Esophagus squamous epithelium (tissue), 5 donors: ENCODE results near the gene KHDC1L. TPM values are rescaled to one million over a fixed set of nuclear protein-coding genes. Genes with fewer than 3 reads are reported as not detected.
"Not testable (repeated sequence)": the region's sequence is repeated elsewhere in the genome, so short reads cannot be mapped to it uniquely, and the experiment has no call there.

Experiments
- DNase-seq: peaks from one replicate; lab custom pipeline; 2025; lab: John Stamatoyannopoulos, UW
- H3K27ac ChIP-seq, 4 donors: fragments of 200-600 bp; sonication (generic); one replicate each; pipeline ENCODE4 v1.5.1; 2016 to 2019; ENCODE audit warnings: mild to moderate bottlenecking in 1 of 4
- H3K27me3 ChIP-seq, 4 donors: fragments of 200-600 bp; sonication (generic); 1 replicate in 3 of 4; 2 replicates in 1 of 4; pipeline versions ENCODE4 v1.5.1 to v1.6.0; 2017 to 2021; ENCODE audit warnings: antibody characterized with exemption in 1 of 4
- H3K36me3 ChIP-seq, 3 donors: fragments of 200-600 bp; sonication (generic); one replicate each; pipeline ENCODE4 v1.5.1; 2016 to 2019
- H3K4me1 ChIP-seq, 3 donors: fragments of 200-600 bp; sonication (generic); one replicate each; pipeline ENCODE4 v1.5.1; 2017 to 2019
- H3K4me3 ChIP-seq, 4 donors: fragments of 200-600 bp; sonication (generic); 1 replicate in 3 of 4; 2 replicates in 1 of 4; pipeline ENCODE4 v1.5.1; 2016 to 2019; ENCODE audit warnings: mild to moderate bottlenecking in 2 of 4, moderate library complexity in 1 of 4
- H3K9me3 ChIP-seq, 3 donors: fragments of 200-600 bp; sonication (generic); one replicate each; pipeline ENCODE4 v1.5.1; 2016 to 2019
- CTCF ChIP-seq, 6 experiments: fragments of 450-650 bp in 4 of 6; fragments of 200-600 bp in 2 of 6; sonication (generic) in 2 of 6; IDR thresholded peaks; one replicate each; pipeline ENCODE4 v1.5.1; 2016 to 2019; ENCODE audit warnings: antibody characterized with exemption in 6 of 6, mild to moderate bottlenecking in 4 of 6, moderate library complexity in 4 of 6
- POLR2A ChIP-seq, 4 donors: fragments of 450-650 bp; IDR thresholded peaks; one replicate each; pipeline ENCODE4 v1.6.1; 2017; ENCODE audit warnings: antibody characterized with exemption in 4 of 4, mild to moderate bottlenecking in 4 of 4, moderate library complexity in 3 of 4
- WGBS, 2 donors: methylation state at CpG; one replicate each; pipeline ENCODE4 v1.1.5; 2018; 5-methylcytosine and 5-hydroxymethylcytosine counted together
- intact Hi-C: fragments of 100-400 bp; cut with DNase I; formaldehyde crosslinking; loops from one replicate; pipeline ENCODE4 v1.15.0; 2022
- total RNA-seq, 4 donors: library from RNA; depleted of rRNA; stranded (reverse); fragments of >200 nt; gene quantifications; one replicate each; pipeline ENCODE4 v1.1.0, GENCODE V29; 2016
- donor health status: DM: yes; HTN: yes; CAD: no.

The KHDC1L gene
- total RNA-seq, 4 donors from 2014 or later, result not detected

DNA sequence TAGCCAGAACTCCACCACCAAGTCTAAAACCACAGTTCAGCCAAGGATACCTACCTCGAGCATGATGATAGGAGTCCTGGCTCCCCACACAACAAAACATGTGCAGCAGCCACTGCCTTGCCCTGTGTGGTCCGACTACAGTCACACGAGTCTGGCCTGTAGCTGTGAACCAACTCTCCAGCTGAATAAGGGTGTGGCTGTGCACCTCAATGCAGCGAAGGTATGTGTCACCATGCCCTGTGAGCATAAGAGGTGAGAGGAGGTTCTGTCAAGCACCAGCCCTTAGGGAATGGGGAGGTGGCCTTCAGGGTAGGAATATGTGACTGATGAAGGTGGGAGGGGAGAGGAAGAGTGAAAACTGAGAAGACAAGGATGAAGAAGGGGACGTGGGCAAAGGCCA, 16.7 kb upstream of the KHDC1L start:
- Histone ChIP-seq H3K9me3 (no peaks in the 10 kb centered on the region), H3K27ac (no peak overlapping the region)
- intact Hi-C loops, result no loop called here

DNA sequence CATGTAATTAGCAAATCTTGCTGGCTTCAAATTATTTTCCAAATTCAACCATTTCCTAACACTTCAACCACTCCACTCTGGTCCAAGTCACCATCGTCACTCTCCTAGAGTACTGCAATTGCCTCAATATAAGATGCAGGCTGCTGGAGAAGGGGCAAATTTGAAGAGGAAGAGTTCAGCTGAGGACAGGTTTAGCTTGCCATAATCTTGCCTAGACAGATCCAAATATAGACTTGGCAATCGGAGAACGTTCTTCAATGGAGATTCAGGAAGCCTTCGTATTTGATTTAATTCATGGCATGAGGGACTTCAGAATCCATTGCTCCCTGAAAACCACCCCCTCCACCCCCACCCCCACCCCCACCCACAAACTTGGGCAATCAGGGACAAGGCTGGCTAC, 15.4 kb upstream of the KHDC1L start:
- Histone ChIP-seq H3K4me3 (no peak overlapping the region), H3K27ac (no peak overlapping the region), H3K36me3 (no peaks in the 10 kb centered on the region), H3K4me1 (no peaks in the 10 kb centered on the region), H3K27me3 (peaks cover 0 to 4% (median 0%) of the 10 kb centered on the region in 4 donors), H3K9me3 (no peaks in the 10 kb centered on the region)
- no peak for DNase-seq
- TF ChIP-seq CTCF (IDR thresholded peaks at IDR 0.05) (no peak), POLR2A (IDR thresholded peaks at IDR 0.05) (no peak)
- 26 to 37% methylated on average over 4 of the region's 4 CpGs for WGBS, 2 donors
- intact Hi-C loops, result no loop called here

More for the DNA sequence above, 16.7 kb upstream of the KHDC1L start:
- 70 to 100% methylated on average over 3 to 5 of the region's 5 CpGs for WGBS, 2 donors
- Histone ChIP-seq H3K4me1 (no peaks in the 10 kb centered on the region), H3K36me3 (no peaks in the 10 kb centered on the region), H3K4me3 (no peak overlapping the region), H3K27me3 (peaks cover 0 to 4% (median 0%) of the 10 kb centered on the region in 4 donors)
- TF ChIP-seq CTCF (IDR thresholded peaks at IDR 0.05), result no peak
- TF ChIP-seq POLR2A (IDR thresholded peaks at IDR 0.05), result no peak
- no peak for DNase-seq

DNA sequence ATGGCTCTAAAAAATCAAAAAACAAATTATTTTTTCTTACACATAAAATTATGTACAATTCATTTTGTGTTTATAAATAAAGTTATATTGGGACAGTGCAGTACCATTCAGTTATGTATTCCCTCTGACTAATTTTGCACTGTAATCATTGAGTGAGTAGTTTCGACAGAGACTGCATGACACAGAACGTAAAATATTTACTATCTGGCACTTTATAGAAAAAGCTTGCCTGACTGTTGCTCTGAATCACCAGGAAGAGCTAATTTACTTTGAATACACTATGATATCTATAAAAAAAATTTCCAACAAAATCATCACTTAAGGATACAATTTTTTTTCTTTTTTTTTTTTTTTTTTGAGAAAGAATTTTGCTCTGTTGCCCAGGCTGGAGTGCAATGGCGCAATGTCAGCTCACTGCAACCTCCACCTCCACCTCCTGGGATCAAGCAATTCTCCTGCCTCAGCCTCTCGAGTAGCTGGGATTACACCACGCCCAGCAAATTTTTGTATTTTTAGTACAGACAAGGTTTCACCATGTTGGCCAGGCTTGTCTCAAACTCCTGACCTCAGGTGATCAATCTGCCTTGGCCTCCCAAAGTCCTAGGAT, 11.0 kb upstream of the KHDC1L start:
- no peak overlapping the region for H3K4me3 ChIP-seq
- no peaks in the 10 kb centered on the region for H3K36me3 ChIP-seq
- H3K27ac ChIP-seq, result no peak overlapping the region
- no peaks in the 10 kb centered on the region for H3K9me3 ChIP-seq
- WGBS, 2 donors, result 50 to 65% methylated on average over 5 of the region's 5 CpGs
- intact Hi-C loops, result no loop called here
- TF ChIP-seq POLR2A (IDR thresholded peaks at IDR 0.05) (no peak), CTCF (IDR thresholded peaks at IDR 0.05) (no peak)
- no peak for DNase-seq
- H3K4me1 ChIP-seq, result no peaks in the 10 kb centered on the region
- H3K27me3 ChIP-seq, result no peaks in the 10 kb centered on the region

DNA sequence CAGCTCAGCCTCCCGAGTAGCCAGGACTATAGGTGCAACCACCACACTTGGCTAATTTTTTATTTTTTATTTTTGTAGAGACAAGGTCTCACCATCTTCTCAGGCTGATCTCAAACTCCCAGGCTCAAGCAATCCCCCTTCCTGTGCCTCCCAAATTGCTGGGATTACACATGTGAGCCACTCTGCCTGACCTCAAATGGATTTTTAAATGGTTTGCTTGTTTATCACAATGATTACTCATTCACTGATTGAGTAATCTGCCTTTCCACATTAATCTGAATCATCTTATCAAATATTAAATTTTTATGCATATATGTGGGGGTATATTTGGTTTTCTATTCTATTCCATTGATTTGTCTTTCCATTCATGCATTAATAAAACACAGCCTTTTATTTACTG, 9.4 kb upstream of the KHDC1L start:
- H3K27me3 ChIP-seq, result no peaks in the 10 kb centered on the region
- no peak overlapping the region for H3K27ac ChIP-seq
- WGBS, 2 donors, result 85 to 90% methylated on average over 1 of the region's 1 CpG
- no peaks in the 10 kb centered on the region for H3K9me3 ChIP-seq
- H3K36me3 ChIP-seq, result no peaks in the 10 kb centered on the region
- TF ChIP-seq POLR2A (IDR thresholded peaks at IDR 0.05), result no peak
- no peak for TF ChIP-seq CTCF (IDR thresholded peaks at IDR 0.05)
- DNase-seq, result no peak
- H3K4me3 ChIP-seq, result no peak overlapping the region
- no peaks in the 10 kb centered on the region for H3K4me1 ChIP-seq
- intact Hi-C loops, result no loop called here

DNA sequence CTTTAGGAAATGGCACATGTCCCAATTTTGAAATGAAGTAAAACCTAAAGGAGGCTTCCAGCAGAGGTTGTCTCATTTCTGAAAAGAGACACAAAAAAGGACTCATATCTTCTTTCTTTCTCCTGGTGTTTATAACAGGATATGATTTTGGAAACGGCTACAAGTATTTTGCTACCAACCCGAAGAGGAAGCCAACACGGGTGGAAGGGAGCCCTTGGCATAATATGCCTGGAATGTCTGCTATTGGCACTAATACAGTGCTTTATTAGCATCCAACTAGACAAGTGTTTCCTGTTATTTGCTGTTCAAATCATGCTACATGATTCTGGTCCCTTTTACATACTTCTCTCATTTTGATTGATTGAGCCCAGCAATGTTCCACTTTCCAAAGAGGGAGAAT, 8.7 kb upstream of the KHDC1L start:
- DNase-seq, intact Hi-C loops, H3K27ac ChIP-seq, H3K4me1 ChIP-seq, H3K27me3 ChIP-seq, H3K4me3 ChIP-seq, H3K9me3 ChIP-seq, H3K36me3 ChIP-seq: not testable (repeated sequence)
- WGBS, 2 donors, result 17 to 30% methylated on average over 3 of the region's 3 CpGs

DNA sequence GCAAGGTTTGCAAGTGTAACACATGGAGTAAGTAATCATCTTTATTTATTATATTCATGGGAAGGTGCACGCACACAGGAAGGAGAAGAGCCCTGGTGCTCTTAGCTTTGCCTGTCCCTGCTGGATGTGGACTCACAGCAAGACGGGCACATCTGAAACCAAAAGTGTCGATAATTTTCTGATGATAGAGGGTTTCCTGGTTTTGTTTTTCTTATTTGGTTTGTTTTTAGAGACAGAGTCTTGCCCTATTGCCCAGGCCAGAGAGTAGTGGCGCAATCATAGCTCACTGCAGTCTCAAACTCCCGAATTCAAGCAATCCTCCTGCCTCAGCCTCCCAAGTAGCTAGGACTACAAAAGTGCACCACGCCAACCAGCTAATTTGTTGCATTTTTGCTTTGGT, 7.8 kb upstream of the KHDC1L start:
- WGBS, 2 donors, result 91 to 94% methylated on average over 6 of the region's 6 CpGs

More for the DNA sequence above, 7.8 kb upstream of the KHDC1L start:
- Histone ChIP-seq H3K27ac (no peak overlapping the region), H3K27me3 (no peaks in the 10 kb centered on the region), H3K4me3 (no peak overlapping the region), H3K36me3 (no peaks in the 10 kb centered on the region), H3K4me1 (no peaks in the 10 kb centered on the region), H3K9me3 (no peaks in the 10 kb centered on the region)
- intact Hi-C loops, result no loop called here
- DNase-seq, result no peak
- TF ChIP-seq CTCF (IDR thresholded peaks at IDR 0.05), result no peak
- no peak for TF ChIP-seq POLR2A (IDR thresholded peaks at IDR 0.05)
